Breast epithelium (tissue), 4 donors: ENCODE results near the gene PARD3B. TPM values are rescaled to one million over a fixed set of nuclear protein-coding genes. Genes with fewer than 3 reads are reported as not detected.

Experiments used
- DNase-seq, 2 donors: peaks; one replicate each; pipeline ENCODE4 v3.0.0-alpha.2; 2019; ENCODE audit warnings: low spot score in 2 of 2
- H3K27ac ChIP-seq, 2 donors: fragments of 200-600 bp; sonication (generic) in 1 of 2; one replicate each; pipeline ENCODE4 v1.5.1; 2016 to 2019; ENCODE audit warnings: mild to moderate bottlenecking in 1 of 2
- H3K27me3 ChIP-seq, 2 donors: fragments of 200-600 bp; sonication (generic) in 1 of 2; one replicate each; pipeline versions ENCODE4 v1.5.1 to v1.6.0; 2017 to 2019; ENCODE audit warnings: control low read depth in 1 of 2, mild to moderate bottlenecking in 1 of 2
- H3K36me3 ChIP-seq: fragments of 200-600 bp; one replicate; pipeline ENCODE4 v1.5.1; 2019
- H3K4me1 ChIP-seq, 2 donors: fragments of 200-600 bp; sonication (generic); one replicate each; pipeline ENCODE4 v1.5.1; 2016 to 2019; ENCODE audit warnings: control low read depth in 1 of 2
- H3K4me3 ChIP-seq, 3 donors: fragments of 200-600 bp; sonication (generic); 1 replicate in 2 of 3; 2 replicates in 1 of 3; pipeline ENCODE4 v1.5.1; 2016 to 2019; ENCODE audit warnings: mild to moderate bottlenecking in 3 of 3, moderate library complexity in 2 of 3
- H3K9me3 ChIP-seq, 2 donors: fragments of 200-600 bp; sonication (generic) in 1 of 2; one replicate each; pipeline ENCODE4 v1.5.1; 2016 to 2019; ENCODE audit warnings: control low read depth in 1 of 2
- CTCF ChIP-seq, 3 donors: fragments of 450-650 bp; IDR thresholded peaks; one replicate each; pipeline ENCODE4 v1.5.1; 2016 to 2017; ENCODE audit warnings: antibody characterized with exemption in 3 of 3, mild to moderate bottlenecking in 3 of 3, moderate library complexity in 3 of 3
- POLR2A ChIP-seq: fragments of 450-650 bp; IDR thresholded peaks from one replicate; pipeline ENCODE4 v1.6.1; 2016; ENCODE audit warnings: antibody characterized with exemption, mild to moderate bottlenecking, moderate library complexity
- POLR2AphosphoS5 ChIP-seq, 3 donors: sonication (generic); formaldehyde crosslinking; IDR thresholded peaks; one replicate each; pipeline ENCODE4 v1.6.1; 2017; ENCODE audit warnings: antibody characterized with exemption in 3 of 3
- intact Hi-C: fragments of 100-400 bp; cut with DNase I; formaldehyde crosslinking; loops from one replicate; pipeline ENCODE4 v1.15.1; 2023; ENCODE audit warnings: low total_unique reads
- total RNA-seq, 3 donors: library from RNA; depleted of rRNA; stranded (reverse); fragments of >200 nt; gene quantifications; one replicate each; pipeline ENCODE4 v1.1.0, GENCODE V29; 2016

PARD3B gene
- total RNA-seq, 3 donors from 2014 or later: 24.6 to 66.2 (median 25.9) TPM

GRCh38 chr2:205358351-205358815, 813.1 kb downstream of the PARD3B start:
- DNase-seq: no peak
- Histone ChIP-seq H3K4me1 (no peaks in the 10 kb centered on the region), H3K36me3 (no peaks in the 10 kb centered on the region), H3K9me3 (no peaks in the 10 kb centered on the region), H3K4me3 (no peak overlapping the region), H3K27me3 (no peaks in the 10 kb centered on the region), H3K27ac (no peak overlapping the region)
- TF ChIP-seq POLR2A: no peak
- TF ChIP-seq CTCF (IDR thresholded peaks at IDR 0.05): no peak
- no peak for TF ChIP-seq POLR2AphosphoS5 (IDR thresholded peaks at IDR 0.05)
- intact Hi-C loops: no loop called here

GRCh38 chr2:205361272-205361671, 816.0 kb downstream of the PARD3B start:
- no peaks in the 10 kb centered on the region for H3K4me1 ChIP-seq
- H3K4me3 ChIP-seq: no peak overlapping the region
- no peaks in the 10 kb centered on the region for H3K36me3 ChIP-seq
- H3K27ac ChIP-seq: no peak overlapping the region
- TF ChIP-seq CTCF (IDR thresholded peaks at IDR 0.05): no peak
- no peak for TF ChIP-seq POLR2A
- TF ChIP-seq POLR2AphosphoS5 (IDR thresholded peaks at IDR 0.05): no peak
- DNase-seq: no peak
- H3K27me3 ChIP-seq: no peaks in the 10 kb centered on the region
- no peaks in the 10 kb centered on the region for H3K9me3 ChIP-seq
- intact Hi-C loops: no loop called here

GRCh38 chr2:205361970-205362369, 816.7 kb downstream of the PARD3B start:
- H3K27me3 ChIP-seq: no peaks in the 10 kb centered on the region
- no peak overlapping the region for H3K4me3 ChIP-seq
- no peaks in the 10 kb centered on the region for H3K36me3 ChIP-seq
- intact Hi-C loops: no loop called here
- DNase-seq: no peak
- H3K9me3 ChIP-seq: no peaks in the 10 kb centered on the region
- no peak overlapping the region for H3K27ac ChIP-seq
- no peaks in the 10 kb centered on the region for H3K4me1 ChIP-seq
- TF ChIP-seq POLR2A: no peak
- TF ChIP-seq POLR2AphosphoS5 (IDR thresholded peaks at IDR 0.05): no peak
- no peak for TF ChIP-seq CTCF (IDR thresholded peaks at IDR 0.05)

GRCh38 chr2:205364261-205364660, 819.0 kb downstream of the PARD3B start:
- DNase-seq: no peak
- H3K27me3 ChIP-seq: no peaks in the 10 kb centered on the region
- no peak overlapping the region for H3K4me3 ChIP-seq
- no peaks in the 10 kb centered on the region for H3K36me3 ChIP-seq
- intact Hi-C loops: no loop called here
- no peaks in the 10 kb centered on the region for H3K9me3 ChIP-seq
- TF ChIP-seq POLR2AphosphoS5 (IDR thresholded peaks at IDR 0.05) (no peak), POLR2A (no peak), CTCF (IDR thresholded peaks at IDR 0.05) (no peak)
- no peaks in the 10 kb centered on the region for H3K4me1 ChIP-seq
- H3K27ac ChIP-seq: no peak overlapping the region

GRCh38 chr2:205366336-205367060, 821.2 kb downstream of the PARD3B start:
- H3K4me1 ChIP-seq: no peaks in the 10 kb centered on the region
- DNase-seq: no peak
- H3K4me3 ChIP-seq: no peak overlapping the region
- no peaks in the 10 kb centered on the region for H3K27me3 ChIP-seq
- no peak overlapping the region for H3K27ac ChIP-seq
- intact Hi-C loops: no loop called here
- H3K36me3 ChIP-seq: no peaks in the 10 kb centered on the region
- TF ChIP-seq POLR2AphosphoS5 (IDR thresholded peaks at IDR 0.05) (no peak), CTCF (IDR thresholded peaks at IDR 0.05) (no peak), POLR2A (no peak)
- H3K9me3 ChIP-seq: no peaks in the 10 kb centered on the region
